ENCODE data around the gene EXOC6B. TPM values are rescaled to one million over a fixed set of nuclear protein-coding genes. Genes with fewer than 3 reads are reported as not detected.
A peak's percentile ranks its signal among the peaks of the same experiment; 100 is the strongest.

Gene EXOC6B
- total RNA-seq, 2 donors from 2014 or later = 51.3 to 68.9 TPM

DNA sequence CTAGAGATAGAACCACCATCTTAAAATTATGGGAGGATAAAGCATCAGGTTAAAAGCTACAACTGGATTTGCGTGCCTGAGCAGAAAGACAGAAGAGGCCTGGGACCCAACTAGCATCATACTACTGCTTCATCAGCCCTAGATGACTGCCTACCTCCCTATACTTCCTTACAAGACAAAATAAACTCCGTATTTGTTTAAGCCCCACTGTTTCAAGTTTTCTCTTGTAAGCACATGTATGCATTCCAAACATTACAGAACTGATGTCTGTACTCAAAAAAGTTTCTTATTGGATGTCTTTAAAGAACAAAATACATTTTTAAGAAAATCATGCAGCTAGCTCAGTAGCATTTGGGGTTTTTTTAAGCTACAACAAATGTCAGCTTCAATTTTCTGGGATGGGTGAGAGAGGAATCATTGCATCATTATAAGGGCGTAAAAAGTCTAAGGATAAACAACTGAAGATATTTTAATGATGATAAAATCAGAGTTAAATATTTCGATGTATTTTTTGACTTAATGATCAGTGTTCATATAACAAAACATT lies 213.1 kb downstream of the EXOC6B start:
- Histone ChIP-seq H3K36me3 (ENCODE audit: control insufficient read depth, insufficient read depth, low read length) (no peaks in the 10 kb centered on the region), H3K4me1 (ENCODE audit: control insufficient read depth, insufficient read depth, low read length) (no peaks in the 10 kb centered on the region), H3K27ac (ENCODE audit: low read depth, low read length) (no peak overlapping the region), H3K9me3 (ENCODE audit: control insufficient read depth, low read length) (peaks cover 39% of the 10 kb centered on the region), H3K9ac (ENCODE audit: extremely low read depth, low read length, poor library complexity, severe bottlenecking) (no peak overlapping the region), H3K27me3 (ENCODE audit: control insufficient read depth, insufficient read depth, low read length, poor library complexity, severe bottlenecking) (no peaks in the 10 kb centered on the region), H3K4me3 (ENCODE audit: low read length) (no peak overlapping the region)
- TF ChIP-seq, protein P1, sequence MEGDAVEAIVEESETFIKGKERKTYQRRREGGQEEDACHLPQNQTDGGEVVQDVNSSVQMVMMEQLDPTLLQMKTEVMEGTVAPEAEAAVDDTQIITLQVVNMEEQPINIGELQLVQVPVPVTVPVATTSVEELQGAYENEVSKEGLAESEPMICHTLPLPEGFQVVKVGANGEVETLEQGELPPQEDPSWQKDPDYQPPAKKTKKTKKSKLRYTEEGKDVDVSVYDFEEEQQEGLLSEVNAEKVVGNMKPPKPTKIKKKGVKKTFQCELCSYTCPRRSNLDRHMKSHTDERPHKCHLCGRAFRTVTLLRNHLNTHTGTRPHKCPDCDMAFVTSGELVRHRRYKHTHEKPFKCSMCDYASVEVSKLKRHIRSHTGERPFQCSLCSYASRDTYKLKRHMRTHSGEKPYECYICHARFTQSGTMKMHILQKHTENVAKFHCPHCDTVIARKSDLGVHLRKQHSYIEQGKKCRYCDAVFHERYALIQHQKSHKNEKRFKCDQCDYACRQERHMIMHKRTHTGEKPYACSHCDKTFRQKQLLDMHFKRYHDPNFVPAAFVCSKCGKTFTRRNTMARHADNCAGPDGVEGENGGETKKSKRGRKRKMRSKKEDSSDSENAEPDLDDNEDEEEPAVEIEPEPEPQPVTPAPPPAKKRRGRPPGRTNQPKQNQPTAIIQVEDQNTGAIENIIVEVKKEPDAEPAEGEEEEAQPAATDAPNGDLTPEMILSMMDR (conservative IDR thresholded peaks at IDR 0.05) = no peak
- Mint-ChIP-seq H3K9me3 (peaks cover 43% of the 10 kb centered on the region), H3K36me3 (ENCODE audit: low read depth) (peaks cover 37% of the 10 kb centered on the region), H3K4me1 (no peaks in the 10 kb centered on the region), H3K27me3 (ENCODE audit: insufficient read depth) (no peaks in the 10 kb centered on the region), H3K4me3 (no peak overlapping the region), H3K27ac (no peak overlapping the region)
- 90 to 96% methylated on average over 2 to 3 of the region's 4 CpGs for WGBS, 2 experiments (ENCODE audit: insufficient coverage in 1 of 2, insufficient read length in 1 of 2)
- DNase-seq = no peak

DNA sequence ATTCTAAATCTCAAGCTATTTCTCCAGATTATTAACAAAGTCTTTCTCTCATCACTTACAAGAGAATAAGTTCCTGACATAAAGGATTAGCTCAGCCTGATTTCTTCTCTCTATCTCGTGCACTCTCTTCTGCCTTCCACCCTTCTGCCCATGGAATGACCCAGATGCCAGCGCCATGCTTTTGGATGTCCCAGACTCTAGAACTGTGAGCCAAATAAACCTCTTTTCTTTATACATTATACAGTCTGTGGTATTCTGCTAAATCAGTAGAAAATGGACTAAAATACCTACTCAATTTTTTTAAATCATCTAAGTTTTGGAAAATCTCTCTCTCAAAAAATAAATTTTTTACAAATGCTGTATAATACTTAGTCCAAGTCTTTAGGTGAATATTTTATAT lies 218.6 kb downstream of the EXOC6B start:
- no peaks in the 10 kb centered on the region for H3K27me3 ChIP-seq (ENCODE audit: control insufficient read depth, insufficient read depth, low read length, poor library complexity, severe bottlenecking)
- H3K27me3 Mint-ChIP-seq (ENCODE audit: insufficient read depth) = no peaks in the 10 kb centered on the region
- no peak overlapping the region for H3K27ac Mint-ChIP-seq
- TF ChIP-seq, protein P1 (conservative IDR thresholded peaks at IDR 0.05) = no peak
- no peaks in the 10 kb centered on the region for H3K4me1 ChIP-seq (ENCODE audit: control insufficient read depth, insufficient read depth, low read length)
- no peak for DNase-seq
- peaks cover 37% of the 10 kb centered on the region for H3K9me3 Mint-ChIP-seq
- H3K4me3 ChIP-seq (ENCODE audit: low read length) = no peak overlapping the region
- peaks cover 9% of the 10 kb centered on the region for H3K4me1 Mint-ChIP-seq
- H3K36me3 ChIP-seq (ENCODE audit: control insufficient read depth, insufficient read depth, low read length) = no peaks in the 10 kb centered on the region
- no peak overlapping the region for H3K4me3 Mint-ChIP-seq
- peaks cover 39% of the 10 kb centered on the region for H3K9me3 ChIP-seq (ENCODE audit: control insufficient read depth, low read length)
- H3K9ac ChIP-seq (ENCODE audit: extremely low read depth, low read length, poor library complexity, severe bottlenecking) = no peak overlapping the region
- H3K36me3 Mint-ChIP-seq (ENCODE audit: low read depth) = peaks cover 26% of the 10 kb centered on the region
- 95 to 100% methylated on average over 1 to 2 of the region's 2 CpGs for WGBS, 2 experiments (ENCODE audit: insufficient coverage in 1 of 2, insufficient read length in 1 of 2)
- no peak overlapping the region for H3K27ac ChIP-seq (ENCODE audit: low read depth, low read length)

DNA sequence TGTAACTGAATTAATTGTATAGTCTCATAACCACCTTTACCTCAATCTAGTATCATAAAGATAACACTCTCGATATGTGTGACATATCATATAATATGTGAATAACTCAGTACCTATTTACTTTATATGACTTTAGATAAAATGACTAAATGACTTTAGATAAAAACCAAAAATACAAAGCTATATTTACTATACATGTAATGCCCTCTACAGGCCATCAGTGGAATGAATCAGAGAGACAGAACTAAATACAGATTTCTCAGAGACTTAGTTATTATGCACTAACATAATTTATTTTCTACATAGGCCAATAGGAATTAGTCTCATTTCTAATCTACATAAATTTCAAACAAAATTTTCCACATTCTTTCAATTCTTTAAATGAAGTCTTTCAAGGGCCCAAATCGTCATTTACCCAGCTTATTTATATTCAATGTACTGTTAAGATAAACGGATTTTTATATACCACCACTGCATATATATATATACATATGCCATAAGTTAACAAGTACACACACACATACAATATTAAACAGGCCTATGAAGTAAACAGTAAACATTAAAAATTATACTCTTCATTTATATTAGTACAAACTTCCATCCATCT lies 219.9 kb downstream of the EXOC6B start:
- H3K27me3 Mint-ChIP-seq (ENCODE audit: insufficient read depth) = no peaks in the 10 kb centered on the region
- no peaks in the 10 kb centered on the region for H3K27me3 ChIP-seq (ENCODE audit: control insufficient read depth, insufficient read depth, low read length, poor library complexity, severe bottlenecking)
- no peak overlapping the region for H3K27ac ChIP-seq (ENCODE audit: low read depth, low read length)
- no peak overlapping the region for H3K4me3 ChIP-seq (ENCODE audit: low read length)
- H3K9me3 Mint-ChIP-seq = peaks cover 36% of the 10 kb centered on the region
- no peak for DNase-seq
- H3K36me3 Mint-ChIP-seq (ENCODE audit: low read depth) = peaks cover 21% of the 10 kb centered on the region
- no peak overlapping the region for H3K9ac ChIP-seq (ENCODE audit: extremely low read depth, low read length, poor library complexity, severe bottlenecking)
- H3K4me1 ChIP-seq (ENCODE audit: control insufficient read depth, insufficient read depth, low read length) = no peaks in the 10 kb centered on the region
- peaks cover 34% of the 10 kb centered on the region for H3K9me3 ChIP-seq (ENCODE audit: control insufficient read depth, low read length)
- peaks cover 9% of the 10 kb centered on the region for H3K4me1 Mint-ChIP-seq
- no peaks in the 10 kb centered on the region for H3K36me3 ChIP-seq (ENCODE audit: control insufficient read depth, insufficient read depth, low read length)
- 88% methylated on average over 1 of the region's 3 CpGs; no CpG with 5 or more reads in 1 of the 2 experiments for WGBS, 2 experiments (ENCODE audit: insufficient coverage in 1 of 2, insufficient read length in 1 of 2)
- no peak overlapping the region for H3K4me3 Mint-ChIP-seq
- no peak overlapping the region for H3K27ac Mint-ChIP-seq
- TF ChIP-seq, protein P1 (conservative IDR thresholded peaks at IDR 0.05) = peak; percentile 84
